Hippocampal formation (tissue), 2 donors: ENCODE data around the gene PHLPP1.
A peak's percentile ranks its signal among the peaks of the same experiment; 100 is the strongest.

Source experiments
- DNase-seq, 2 donors: peaks; one replicate each; lab custom pipeline; 2025; lab: John Stamatoyannopoulos, UW

PHLPP1 gene

GRCh38 chr18:62744076-62744968, 29.0 kb downstream of the PHLPP1 start:
- no peak for DNase-seq

- no peak for DNase-seq
Observed at GRCh38 chr18:62745089-62745751, 29.9 kb downstream of the PHLPP1 start.

- DNase-seq: no peak
Observed at GRCh38 chr18:62749389-62749788, 34.0 kb downstream of the PHLPP1 start.

GRCh38 chr18:62751341-62751821, 36.0 kb downstream of the PHLPP1 start:
- peak; percentile 49 to 71 for DNase-seq

GRCh38 chr18:62751977-62752376, 36.6 kb downstream of the PHLPP1 start:
- DNase-seq: no peak

GRCh38 chr18:62754026-62754425, 38.7 kb downstream of the PHLPP1 start:
- no peak for DNase-seq

GRCh38 chr18:62755454-62755853, 40.1 kb downstream of the PHLPP1 start:
- no peak for DNase-seq

- no peak for DNase-seq
Observed at GRCh38 chr18:62755946-62756345, 40.6 kb downstream of the PHLPP1 start.

- DNase-seq: no peak
Observed at GRCh38 chr18:62757399-62758010, 42.2 kb downstream of the PHLPP1 start.

- no peak for DNase-seq
Observed at GRCh38 chr18:62758591-62758990, 43.2 kb downstream of the PHLPP1 start.

- DNase-seq: no peak
Observed at GRCh38 chr18:62759704-62760402, 44.5 kb downstream of the PHLPP1 start.

- DNase-seq: no peak
Observed at GRCh38 chr18:62760403-62760734, 45.0 kb downstream of the PHLPP1 start.

GRCh38 chr18:62763101-62763521, 47.8 kb downstream of the PHLPP1 start:
- DNase-seq: no peak

GRCh38 chr18:62766266-62766665, 50.9 kb downstream of the PHLPP1 start:
- DNase-seq: no peak

- no peak for DNase-seq
Observed at GRCh38 chr18:62767321-62767720, 52.0 kb downstream of the PHLPP1 start.

GRCh38 chr18:62767836-62768557, 52.7 kb downstream of the PHLPP1 start:
- DNase-seq: no peak

GRCh38 chr18:62768558-62768943, 53.2 kb downstream of the PHLPP1 start:
- no peak for DNase-seq

GRCh38 chr18:62769216-62769615, 53.9 kb downstream of the PHLPP1 start:
- no peak for DNase-seq

GRCh38 chr18:62771494-62772270, 56.3 kb downstream of the PHLPP1 start:
- DNase-seq: no peak

- no peak for DNase-seq
Observed at GRCh38 chr18:62772860-62773584, 57.7 kb downstream of the PHLPP1 start.
